ENCODE data around the gene MAD1L1.

DNA sequence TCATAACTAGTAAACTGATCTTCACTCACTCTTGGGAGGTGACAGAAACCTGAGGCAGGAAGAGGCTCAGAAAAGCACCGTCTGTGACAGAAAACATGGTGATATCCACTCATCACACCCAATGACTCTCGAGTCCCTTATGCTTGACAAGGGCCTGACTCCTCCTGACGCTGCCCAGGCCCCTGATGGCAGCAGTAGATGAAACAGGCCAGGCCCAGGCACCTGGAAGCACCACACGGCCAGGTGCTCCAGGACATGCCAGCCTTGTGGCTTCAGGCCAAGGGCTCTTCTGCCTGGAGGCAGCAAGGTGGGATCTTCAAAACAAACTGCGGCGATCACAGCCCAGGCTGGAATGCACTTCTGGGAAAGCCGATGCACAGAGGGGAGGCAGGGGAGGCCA lies 89.3 kb downstream of the MAD1L1 start:
- TF ChIP-seq, protein P1, sequence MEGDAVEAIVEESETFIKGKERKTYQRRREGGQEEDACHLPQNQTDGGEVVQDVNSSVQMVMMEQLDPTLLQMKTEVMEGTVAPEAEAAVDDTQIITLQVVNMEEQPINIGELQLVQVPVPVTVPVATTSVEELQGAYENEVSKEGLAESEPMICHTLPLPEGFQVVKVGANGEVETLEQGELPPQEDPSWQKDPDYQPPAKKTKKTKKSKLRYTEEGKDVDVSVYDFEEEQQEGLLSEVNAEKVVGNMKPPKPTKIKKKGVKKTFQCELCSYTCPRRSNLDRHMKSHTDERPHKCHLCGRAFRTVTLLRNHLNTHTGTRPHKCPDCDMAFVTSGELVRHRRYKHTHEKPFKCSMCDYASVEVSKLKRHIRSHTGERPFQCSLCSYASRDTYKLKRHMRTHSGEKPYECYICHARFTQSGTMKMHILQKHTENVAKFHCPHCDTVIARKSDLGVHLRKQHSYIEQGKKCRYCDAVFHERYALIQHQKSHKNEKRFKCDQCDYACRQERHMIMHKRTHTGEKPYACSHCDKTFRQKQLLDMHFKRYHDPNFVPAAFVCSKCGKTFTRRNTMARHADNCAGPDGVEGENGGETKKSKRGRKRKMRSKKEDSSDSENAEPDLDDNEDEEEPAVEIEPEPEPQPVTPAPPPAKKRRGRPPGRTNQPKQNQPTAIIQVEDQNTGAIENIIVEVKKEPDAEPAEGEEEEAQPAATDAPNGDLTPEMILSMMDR (IDR thresholded peaks at IDR 0.05; ENCODE audit: insufficient read depth, low read length, poor library complexity, severe bottlenecking), result no peak
- TF ChIP-seq EZH2phosphoT487 (conservative IDR thresholded peaks at IDR 0.05; ENCODE audit: low read length), result no peak
